Kidney (tissue), 14 donors: ENCODE measurements around the gene COX8A. TPM values are rescaled to one million over a fixed set of nuclear protein-coding genes. Genes with fewer than 3 reads are reported as not detected.

Source experiments
- DNase-seq, 5 donors: peaks; one replicate each; pipeline ENCODE4 v3.0.0-alpha.2; 2013 to 2020
- FAIRE-seq: peaks from 2 replicates; lab custom pipeline; 2012; peaks lifted over from hg19 to GRCh38; lab: Jason Lieb, UNC
- H3K27ac ChIP-seq, 2 donors: one replicate each; pipeline ENCODE4 v1.7.0; 2013; ENCODE audit warnings: low read depth in 2 of 2, low read length in 2 of 2, inconsistent platforms in 1 of 2
- H3K27me3 ChIP-seq: one replicate; pipeline ENCODE4 v1.7.1; 2013; ENCODE audit warnings: low read length, inconsistent platforms; ENCODE audit not compliant: control insufficient read depth, insufficient read depth
- H3K36me3 ChIP-seq, 3 donors: one replicate each; pipeline versions ENCODE4 v1.7.0 to v1.7.1; 2013; ENCODE audit warnings: low read length in 3 of 3, control low read depth in 1 of 3, inconsistent platforms in 1 of 3; ENCODE audit not compliant: insufficient read depth in 3 of 3, control insufficient read depth in 2 of 3
- H3K4me1 ChIP-seq, 3 donors: one replicate each; pipeline versions ENCODE4 v1.7.0 to v1.7.1; 2013; ENCODE audit warnings: low read length in 3 of 3, inconsistent platforms in 1 of 3, low read depth in 1 of 3; ENCODE audit not compliant: control insufficient read depth in 2 of 3, insufficient read depth in 2 of 3
- H3K4me3 ChIP-seq, 3 donors: one replicate each; pipeline versions ENCODE4 v1.7.0 to v1.8.1; 2013; ENCODE audit warnings: low read length in 3 of 3, control low read depth in 1 of 3, inconsistent platforms in 1 of 3
- H3K9ac ChIP-seq, 3 donors: one replicate each; pipeline versions ENCODE4 v1.7.0 to v1.7.1; 2013; ENCODE audit warnings: low read length in 3 of 3, control low read depth in 1 of 3, inconsistent platforms in 1 of 3
- H3K9me3 ChIP-seq, 3 donors: one replicate each; pipeline versions ENCODE4 v1.7.0 to v1.7.1; 2013; ENCODE audit warnings: low read length in 3 of 3, control low read depth in 1 of 3, inconsistent platforms in 1 of 3; ENCODE audit not compliant: control insufficient read depth in 2 of 3, insufficient read depth in 1 of 3
- intact Hi-C: fragments of 100-400 bp; cut with DNase I; formaldehyde crosslinking; loops from one replicate; pipeline ENCODE4 v1.11.1; 2022
- polyA plus RNA-seq: library from polyadenylated mRNA; stranded (reverse); fragments of 350-450 nt; fragmentation: Illumina TruSeq; extraction: RNeasy Lipid Tissue Mini Kit (QIAGEN cat#74804); gene quantifications from one replicate; pipeline ENCODE4 v1.2.3, GENCODE V29; 2014; ENCODE audit warnings: low read depth, low replicate concordance; ENCODE audit not compliant: insufficient read depth
- total RNA-seq: library from RNA; stranded (reverse); fragmentation: NEBNext Ultra II Directional; extraction: Animal tissue kit (Norgen Biotek cat#: 25700); gene quantifications from one replicate; pipeline ENCODE4 v1.2.1, GENCODE V29; 2021
- TF ChIP-seq, protein P1 (sequence below): IDR thresholded peaks from 3 replicates; pipeline ENCODE4 v1.5.1; 2012; ENCODE audit warnings: mild to moderate bottlenecking, moderate library complexity, borderline replicate concordance; ENCODE audit not compliant: insufficient read depth; ENCODE audit errors: extremely low read depth
- donor health status: control.
- donor health status: control.
- donor health status: control.
- donor health status: control.
- donor health status: control.
- donor health status: DM: yes; HTN: yes; CAD: no.
- donor health status: Normal renal cell carcinoma (clear cell type).

COX8A gene
- total and polyA plus RNA-seq, 2 donors from 2014 or later = 320 to 2,092 TPM

DNA sequence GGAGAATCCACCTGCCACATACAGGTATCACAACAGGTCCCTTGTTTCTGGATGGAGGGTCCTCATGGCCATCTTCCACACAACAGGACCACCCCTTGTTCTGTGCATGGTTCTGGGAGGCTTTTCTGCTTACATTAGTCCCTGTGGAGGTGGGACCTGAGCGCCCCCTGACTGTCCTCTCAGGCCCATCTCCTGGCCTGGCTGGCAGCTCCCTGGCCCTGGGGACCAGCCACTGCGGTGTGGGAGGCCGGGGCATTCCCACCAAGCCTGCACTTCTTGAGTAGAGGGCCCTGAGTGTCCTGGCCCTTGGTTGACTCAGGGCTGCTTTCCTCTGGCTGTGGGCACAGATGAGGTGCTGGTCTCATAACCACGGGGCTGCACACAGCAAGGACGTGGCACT, 5.0 kb downstream of the COX8A start:
- Histone ChIP-seq H3K4me3 (no peak overlapping the region), H3K4me1 (peaks cover 0 to 11% (median 5%) of the 10 kb centered on the region in 3 donors), H3K9me3 (no peaks in the 10 kb centered on the region), H3K9ac (no peak overlapping the region), H3K36me3 (peaks cover 0 to 5% (median 2%) of the 10 kb centered on the region in 3 donors), H3K27ac (no peak overlapping the region), H3K27me3 (no peaks in the 10 kb centered on the region)
- DNase-seq = no peak
- no peak for FAIRE-seq
- intact Hi-C loops = no loop called here
- TF ChIP-seq, protein P1, sequence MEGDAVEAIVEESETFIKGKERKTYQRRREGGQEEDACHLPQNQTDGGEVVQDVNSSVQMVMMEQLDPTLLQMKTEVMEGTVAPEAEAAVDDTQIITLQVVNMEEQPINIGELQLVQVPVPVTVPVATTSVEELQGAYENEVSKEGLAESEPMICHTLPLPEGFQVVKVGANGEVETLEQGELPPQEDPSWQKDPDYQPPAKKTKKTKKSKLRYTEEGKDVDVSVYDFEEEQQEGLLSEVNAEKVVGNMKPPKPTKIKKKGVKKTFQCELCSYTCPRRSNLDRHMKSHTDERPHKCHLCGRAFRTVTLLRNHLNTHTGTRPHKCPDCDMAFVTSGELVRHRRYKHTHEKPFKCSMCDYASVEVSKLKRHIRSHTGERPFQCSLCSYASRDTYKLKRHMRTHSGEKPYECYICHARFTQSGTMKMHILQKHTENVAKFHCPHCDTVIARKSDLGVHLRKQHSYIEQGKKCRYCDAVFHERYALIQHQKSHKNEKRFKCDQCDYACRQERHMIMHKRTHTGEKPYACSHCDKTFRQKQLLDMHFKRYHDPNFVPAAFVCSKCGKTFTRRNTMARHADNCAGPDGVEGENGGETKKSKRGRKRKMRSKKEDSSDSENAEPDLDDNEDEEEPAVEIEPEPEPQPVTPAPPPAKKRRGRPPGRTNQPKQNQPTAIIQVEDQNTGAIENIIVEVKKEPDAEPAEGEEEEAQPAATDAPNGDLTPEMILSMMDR = no peak

DNA sequence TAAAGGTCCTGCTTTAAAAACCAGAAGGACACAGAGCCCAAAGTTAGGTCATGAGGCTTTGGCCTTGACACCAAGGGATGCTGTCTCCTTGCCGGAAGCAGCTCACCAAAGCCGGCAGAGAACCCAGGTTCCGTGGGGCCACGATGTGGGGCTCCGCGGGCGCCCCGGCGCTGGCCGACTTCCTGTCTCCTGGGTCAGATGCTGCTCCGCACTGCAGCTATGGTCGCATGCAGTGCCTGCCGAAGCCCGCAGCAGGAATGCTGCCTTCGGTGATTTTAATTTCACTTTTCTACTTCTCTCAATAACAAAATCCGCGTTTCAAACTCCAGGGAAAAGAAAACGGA, 11.4 kb downstream of the COX8A start:
- peak overlapping the region; percentile 68 to 92 (median 83) for H3K4me3 ChIP-seq
- FAIRE-seq = no peak
- H3K9ac ChIP-seq = peak overlapping the region; percentile 32 to 70 (median 57)
- H3K27me3 ChIP-seq = no peaks in the 10 kb centered on the region
- intact Hi-C loops = no loop called here
- H3K9me3 ChIP-seq = no peaks in the 10 kb centered on the region
- DNase-seq = peak in 1 of 5 donors; percentile 85
- peaks cover 0 to 13% (median 9%) of the 10 kb centered on the region in 3 donors for H3K4me1 ChIP-seq
- TF ChIP-seq, protein P1 = no peak
- H3K27ac ChIP-seq = peak overlapping the region; percentile 78 to 80
- H3K36me3 ChIP-seq = peaks cover 0 to 10% (median 0%) of the 10 kb centered on the region in 3 donors

DNA sequence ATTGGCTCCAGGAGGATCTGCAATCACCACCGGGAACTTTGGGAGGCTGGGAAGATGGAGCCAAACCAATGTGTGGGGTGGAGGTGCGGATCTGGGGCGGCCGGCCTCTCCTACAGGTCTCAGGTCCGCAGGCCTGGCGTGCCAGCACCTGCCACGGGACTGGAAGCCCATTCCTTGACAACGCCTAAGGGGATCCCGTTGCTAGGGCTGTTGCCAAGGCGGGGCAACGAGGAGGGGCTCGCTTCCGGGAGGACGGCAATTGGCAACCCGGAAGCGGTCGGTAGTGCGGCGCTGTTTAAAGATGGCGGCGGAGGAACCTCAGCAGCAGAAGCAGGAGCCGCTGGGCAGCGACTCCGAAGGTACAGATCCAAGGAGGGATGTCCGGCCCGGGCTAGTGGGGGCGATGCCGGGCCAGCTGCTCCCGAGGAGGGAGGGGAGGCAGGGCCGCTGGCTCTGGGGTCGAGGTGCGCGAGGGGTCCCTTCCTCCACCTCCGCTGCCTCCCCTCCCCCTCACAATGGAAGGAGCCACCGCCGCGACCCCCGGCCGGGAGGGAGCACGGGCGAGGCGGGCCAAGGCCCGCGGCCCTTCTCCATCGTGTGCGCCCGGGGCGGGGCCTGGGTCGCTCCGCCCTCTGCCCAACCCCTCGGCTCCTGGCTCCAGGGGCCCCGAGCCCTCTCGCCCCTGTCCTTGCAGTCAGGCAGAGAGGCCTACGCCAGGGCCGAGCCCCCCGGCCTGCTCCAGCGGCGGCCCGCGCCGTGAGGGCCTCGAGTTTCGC, 11.9 kb downstream of the COX8A start, which contains the start of gene OTUB1:
OTUB1 (plus strand) TSS at position 283 of the 776 bp plus-strand sequence; CDS start at position 302, 19 bp downstream.
- H3K4me3 ChIP-seq = peak within 1 kb of the TSS; percentile 68 to 92 (median 83)
- peak within 1 kb of the TSS; percentile 57 to 87 (median 70) for H3K9ac ChIP-seq
- FAIRE-seq = no peak
- peak within 1 kb of the TSS; percentile 78 to 80 for H3K27ac ChIP-seq
- peaks cover 0 to 16% (median 2%) of the 10 kb centered on the region in 3 donors for H3K36me3 ChIP-seq
- peak; percentile 96 to 97 (median 97) for DNase-seq
- intact Hi-C loops = no loop called here
- no peaks in the 10 kb centered on the region for H3K9me3 ChIP-seq
- H3K27me3 ChIP-seq = no peaks in the 10 kb centered on the region
- TF ChIP-seq, protein P1 = no peak
- peaks cover 0 to 13% (median 9%) of the 10 kb centered on the region in 3 donors for H3K4me1 ChIP-seq
